OCI-LY1 (cell line): ENCODE results near the gene AKT1S1.

ENCODE experiments used
- H2AFZ ChIP-seq: fragments of 200-600 bp; sonication (generic), shearing (Covaris generic); 2 replicates; pipeline ENCODE4 v1.6.0; 2014; ENCODE audit warnings: antibody characterized with exemption, mild to moderate bottlenecking, low read length
- H3F3A ChIP-seq: fragments of 200-600 bp; sonication (generic), shearing (Covaris generic); 2 replicates; pipeline ENCODE4 v1.6.0; 2014; ENCODE audit warnings: mild to moderate bottlenecking, antibody characterized with exemption, low read length, moderate library complexity; ENCODE audit not compliant: insufficient read depth
- H3K27ac ChIP-seq: fragments of 200-600 bp; sonication (generic); 2 replicates; pipeline ENCODE4 v1.5.1; 2014; ENCODE audit warnings: low read length, mixed run types, mild to moderate bottlenecking, low read depth; ENCODE audit not compliant: poor library complexity, severe bottlenecking
- H3K27me3 ChIP-seq: fragments of 200-600 bp; sonication (generic); 2 replicates; pipeline ENCODE4 v1.6.0; 2014; ENCODE audit warnings: antibody characterized with exemption, mild to moderate bottlenecking, low read length, moderate library complexity; ENCODE audit not compliant: insufficient read depth
- H3K36me3 ChIP-seq: fragments of 200-600 bp; sonication (generic); 2 replicates; pipeline ENCODE4 v1.6.1; 2014; ENCODE audit warnings: mild to moderate bottlenecking, antibody characterized with exemption, low read length, moderate library complexity, mixed read lengths; ENCODE audit not compliant: insufficient read depth
- H3K4me1 ChIP-seq: fragments of 200-600 bp; sonication (generic); 2 replicates; pipeline ENCODE4 v1.5.1; 2014; ENCODE audit warnings: mild to moderate bottlenecking, low read length, moderate library complexity; ENCODE audit not compliant: insufficient read depth, severe bottlenecking
- H3K4me2 ChIP-seq: fragments of 200-600 bp; sonication (generic), shearing (Covaris generic); 2 replicates; pipeline ENCODE4 v1.6.1; 2014; ENCODE audit warnings: low read length
- H3K4me3 ChIP-seq: fragments of 200-600 bp; sonication (generic); 2 replicates; pipeline ENCODE4 v1.5.1; 2014; ENCODE audit warnings: low read length, low read depth, mild to moderate bottlenecking, mixed read lengths; ENCODE audit not compliant: poor library complexity, severe bottlenecking
- H3K79me2 ChIP-seq: fragments of 200-600 bp; shearing (Covaris generic); 2 replicates; pipeline ENCODE4 v1.6.1; 2016; ENCODE audit warnings: mixed run types, low read length, mixed read lengths; ENCODE audit not compliant: insufficient read depth
- H3K9ac ChIP-seq: fragments of 200-600 bp; sonication (generic), shearing (Covaris generic); 2 replicates; pipeline ENCODE4 v1.6.1; 2014; ENCODE audit warnings: mild to moderate bottlenecking, low read length, mixed read lengths
- H3K9me2 ChIP-seq: fragments of 200-600 bp; sonication (generic), shearing (Covaris generic); 2 replicates; pipeline ENCODE4 v1.6.1; 2014; ENCODE audit warnings: low read depth, mild to moderate bottlenecking, low read length, mixed read lengths
- H3K9me3 ChIP-seq: fragments of 200-600 bp; shearing (Covaris generic); 2 replicates; pipeline ENCODE4 v1.6.1; 2014; ENCODE audit warnings: low read length, mixed read lengths
- H4K20me1 ChIP-seq: fragments of 200-600 bp; sonication (generic), shearing (Covaris generic); 2 replicates; pipeline ENCODE4 v1.6.0; 2016; ENCODE audit warnings: mild to moderate bottlenecking, low read length; ENCODE audit not compliant: insufficient read depth
- CTCF ChIP-seq: fragments of 200-600 bp; sonication (generic), shearing (Covaris generic); IDR thresholded peaks from 2 replicates; pipeline ENCODE4 v1.5.1; 2017; ENCODE audit warnings: mild to moderate bottlenecking, antibody characterized with exemption, low read length, moderate library complexity, mixed read lengths
- EZH2 ChIP-seq: fragments of 200-600 bp; sonication (generic), shearing (Covaris generic); IDR thresholded peaks from 2 replicates; pipeline ENCODE4 v1.8.0; 2017; ENCODE audit warnings: borderline replicate concordance, mixed run types, mild to moderate bottlenecking, antibody characterized with exemption, low read length, moderate library complexity, mixed read lengths

Gene AKT1S1

GRCh38 chr19:49837425-49837824 is 39.7 kb downstream of the AKT1S1 start:
- Histone ChIP-seq H3K79me2 (no peaks in the 10 kb centered on the region), H3K9me2 (no peaks in the 10 kb centered on the region), H3K27ac (no peak overlapping the region), H3K27me3 (no peaks in the 10 kb centered on the region), H3K4me2 (no peak overlapping the region), H3K4me1 (peaks cover 7% of the 10 kb centered on the region), H3K36me3 (peaks cover 93% of the 10 kb centered on the region), H3K4me3 (no peak overlapping the region), H3K9me3 (no peaks in the 10 kb centered on the region), H2AFZ (no peak overlapping the region), H4K20me1 (no peaks in the 10 kb centered on the region), H3F3A (peaks cover 7% of the 10 kb centered on the region; the same call in 1 of the 2 replicates), H3K9ac (no peak overlapping the region)
- TF ChIP-seq EZH2 = no peak
- no peak for TF ChIP-seq CTCF

GRCh38 chr19:49837009-49837310 is 40.2 kb downstream of the AKT1S1 start:
- Histone ChIP-seq H4K20me1 (no peaks in the 10 kb centered on the region), H3K9ac (no peak overlapping the region), H3F3A (peaks cover 7% of the 10 kb centered on the region; the same call in 1 of the 2 replicates), H3K9me2 (no peaks in the 10 kb centered on the region), H3K4me3 (no peak overlapping the region), H2AFZ (no peak overlapping the region), H3K4me2 (no peak overlapping the region), H3K4me1 (peaks cover 2% of the 10 kb centered on the region), H3K36me3 (peaks cover 96% of the 10 kb centered on the region), H3K27me3 (no peaks in the 10 kb centered on the region), H3K27ac (no peak overlapping the region), H3K79me2 (no peaks in the 10 kb centered on the region), H3K9me3 (no peaks in the 10 kb centered on the region)
- TF ChIP-seq CTCF (no peak), EZH2 (no peak)

DNA sequence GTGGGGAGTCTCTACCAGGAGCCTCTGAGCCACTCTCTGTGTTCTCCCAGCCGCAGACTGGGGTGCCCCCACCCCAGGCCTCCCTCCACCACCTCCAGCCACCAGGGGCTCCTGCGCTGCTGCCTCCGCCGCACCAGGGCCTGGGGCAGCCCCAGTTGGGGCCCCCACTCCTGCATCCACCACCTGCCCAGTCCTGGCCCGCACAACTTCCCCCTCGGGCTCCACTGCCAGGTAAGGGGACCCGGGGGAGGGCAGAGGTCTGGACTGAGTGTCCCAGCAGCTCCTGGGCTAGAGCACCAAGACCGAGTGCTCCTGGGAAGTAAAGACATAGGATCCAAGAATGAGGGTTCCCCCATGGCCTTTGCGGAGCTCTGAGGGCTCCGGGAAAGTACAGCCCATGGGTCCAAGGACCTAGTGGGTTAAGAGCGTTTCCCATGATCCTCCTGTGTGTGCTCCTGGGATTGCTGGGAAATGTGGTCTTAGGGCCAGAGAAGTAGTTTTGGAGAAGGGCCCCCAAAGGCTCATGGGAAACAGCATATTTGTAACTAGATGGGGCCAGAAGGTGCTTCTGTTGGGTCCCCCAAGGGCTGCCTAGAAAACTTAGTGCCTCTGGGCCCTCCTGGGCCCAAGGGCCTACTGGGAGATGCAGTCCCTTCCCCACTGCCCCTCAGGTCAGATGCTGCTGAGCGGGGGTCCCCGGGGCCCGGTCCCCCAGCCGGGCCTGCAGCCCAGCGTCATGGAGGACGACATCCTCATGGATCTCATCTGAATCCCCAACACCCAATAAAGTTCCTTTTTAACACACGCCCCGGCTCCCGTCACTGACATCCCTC is 40.8 kb downstream of the AKT1S1 start:
- TF ChIP-seq CTCF (no peak), EZH2 (no peak)
- Histone ChIP-seq H4K20me1 (no peaks in the 10 kb centered on the region), H2AFZ (no peak overlapping the region), H3K9me3 (no peaks in the 10 kb centered on the region), H3K27ac (no peak overlapping the region), H3K4me1 (no peaks in the 10 kb centered on the region), H3K27me3 (no peaks in the 10 kb centered on the region), H3K4me3 (no peak overlapping the region), H3K79me2 (no peaks in the 10 kb centered on the region), H3K9me2 (no peaks in the 10 kb centered on the region), H3K9ac (no peak overlapping the region), H3K4me2 (no peak overlapping the region), H3F3A (peaks cover 7% of the 10 kb centered on the region; the same call in 1 of the 2 replicates), H3K36me3 (peaks cover 98% of the 10 kb centered on the region)
